GM12878 (cell line): ENCODE results near the gene ZNF600. TPM values are rescaled to one million over a fixed set of nuclear protein-coding genes. Genes with fewer than 3 reads are reported as not detected.
A peak's percentile ranks its signal among the peaks of the same experiment; 100 is the strongest.

Experiments
- DPF2 ChIP-seq: fragments of 450-650 bp; IDR thresholded peaks from 2 replicates; pipeline ENCODE4 v1.6.1; 2017; ENCODE audit warnings: mild to moderate bottlenecking
- EED ChIP-seq: sonication (generic); IDR thresholded peaks from 2 replicates; pipeline ENCODE4 v1.6.1; 2016; ENCODE audit warnings: antibody characterized with exemption, low read depth
- IKZF2 ChIP-seq, 2 experiments: fragments of 450-650 bp; IDR thresholded peaks; 2 replicates each; pipeline ENCODE4 v1.6.1; 2017; ENCODE audit warnings: mild to moderate bottlenecking in 2 of 2, moderate library complexity in 2 of 2
- IRF4 ChIP-seq: IDR thresholded peaks from 2 replicates; pipeline ENCODE4 v1.6.1; 2011; ENCODE audit warnings: low read depth, low read length
- JUND ChIP-seq: IDR thresholded peaks from 2 replicates; pipeline ENCODE4 v1.6.1; 2012; ENCODE audit warnings: low read depth, mild to moderate bottlenecking, low read length, improper control_type of control experiment, moderate library complexity
- KAT2A ChIP-seq: conservative IDR thresholded peaks from 2 replicates; pipeline ENCODE4 v1.6.1; 2011; ENCODE audit warnings: low read depth, low read length; ENCODE audit not compliant: control insufficient read depth
- LARP7 ChIP-seq: fragments of 450-650 bp; IDR thresholded peaks from 2 replicates; pipeline ENCODE4 v1.6.1; 2017; ENCODE audit warnings: mild to moderate bottlenecking
- MXI1 ChIP-seq: fragments of 150-350 bp; IDR thresholded peaks from 2 replicates; pipeline ENCODE4 v1.6.1; 2011; ENCODE audit warnings: low read depth, mild to moderate bottlenecking, inconsistent platforms, low read length, improper control_type of control experiment
- RAD21 ChIP-seq: IDR thresholded peaks from 2 replicates; pipeline ENCODE4 v1.6.1; 2011; ENCODE audit warnings: mild to moderate bottlenecking, low read depth, low read length, moderate library complexity; ENCODE audit not compliant: insufficient read depth
- RELA ChIP-seq: fragments of 450-650 bp; IDR thresholded peaks from 2 replicates; pipeline ENCODE4 v1.8.0; 2014; ENCODE audit warnings: borderline replicate concordance; ENCODE audit not compliant: partially characterized antibody
- RUNX3 ChIP-seq: IDR thresholded peaks from 2 replicates; pipeline ENCODE4 v1.6.1; 2012; ENCODE audit warnings: low read length, inconsistent platforms
- SIX5 ChIP-seq: IDR thresholded peaks from 2 replicates; pipeline ENCODE4 v1.6.1; 2011; ENCODE audit warnings: mild to moderate bottlenecking, low read depth, low read length, moderate library complexity; ENCODE audit not compliant: severe bottlenecking
- SMC3 ChIP-seq: IDR thresholded peaks from 2 replicates; pipeline ENCODE4 v1.6.1; 2011; ENCODE audit warnings: low read length, improper control_type of control experiment, borderline replicate concordance
- STAT1 ChIP-seq: fragments of 450-650 bp; conservative IDR thresholded peaks from 2 replicates; pipeline ENCODE4 v1.6.1; 2014; ENCODE audit warnings: antibody characterized with exemption, mild to moderate bottlenecking
- TCF12 ChIP-seq: IDR thresholded peaks from 2 replicates; pipeline ENCODE4 v1.6.1; 2011; ENCODE audit warnings: low read depth, mild to moderate bottlenecking, low read length
- YY1 ChIP-seq: IDR thresholded peaks from 2 replicates; pipeline ENCODE4 v1.6.1; 2011; ENCODE audit warnings: low read depth, mild to moderate bottlenecking, low read length
- ZBED1 ChIP-seq: IDR thresholded peaks from 2 replicates; pipeline ENCODE4 v1.6.1; 2016; ENCODE audit warnings: borderline replicate concordance
- ZNF274 ChIP-seq: IDR thresholded peaks from one replicate; pipeline ENCODE4 v1.8.0; 2011; ENCODE audit not compliant: insufficient read length, insufficient read depth
- polyA plus RNA-seq, 11 experiments: library from polyadenylated mRNA; depleted of rRNA in 4 of 11; unstranded in 6 of 11; stranded (reverse) in 5 of 11; fragments of >200 nt; fragmentation: Nextera tagmentation in 4 of 11; fragmentation: Illumina TruSeq in 1 of 11; extraction: Ambion mirVana in 4 of 11; extraction: Trizol in 1 of 11; gene quantifications; 1 replicate in 1 of 11; 2 replicates in 10 of 11; pipeline versions ENCODE4 v1.2.1 to v1.2.3, GENCODE V29; 2011 to 2016; ENCODE audit warnings: inconsistent platforms in 2 of 11, missing spikeins in 2 of 11, low read depth in 1 of 11
- total RNA-seq, 4 experiments: library from RNA; depleted of rRNA in 3 of 4; stranded (reverse); fragments of >200 nt in 3 of 4; fragmentation: Illumina TruSeq in 1 of 4; extraction: Trizol in 1 of 4; gene quantifications; 2 replicates each; pipeline versions ENCODE4 v1.2.1 to v1.2.3, GENCODE V29; 2013 to 2021
- TF ChIP-seq, protein P1 (sequence below): IDR thresholded peaks from 2 replicates; pipeline ENCODE4 v1.6.1; 2011; ENCODE audit warnings: low read depth, low read length, improper control_type of control experiment, borderline replicate concordance
- TF ChIP-seq, protein P2 (sequence below): fragments of 450-650 bp; IDR thresholded peaks from 2 replicates; pipeline ENCODE4 v1.6.1; 2018; ENCODE audit warnings: borderline replicate concordance, mild to moderate bottlenecking; ENCODE audit not compliant: partially characterized antibody
- TF ChIP-seq, protein P3 (sequence below): fragments of 150-350 bp; IDR thresholded peaks from 2 replicates; pipeline ENCODE4 v1.6.1; 2016; ENCODE audit warnings: low read depth, low read length
- TF ChIP-seq, protein P4 (sequence below): fragments of 450-650 bp; IDR thresholded peaks from 2 replicates; pipeline ENCODE4 v1.6.1; 2017; ENCODE audit warnings: mild to moderate bottlenecking, low read depth, inconsistent platforms; ENCODE audit not compliant: poor library complexity, severe bottlenecking

ZNF600 gene
- total and polyA plus RNA-seq, 10 of the 15 experiments (the other 5 are each of a cell fraction or from before 2014, with no cell fraction given) = 9.5 to 25.6 (median 11.9) TPM

DNA sequence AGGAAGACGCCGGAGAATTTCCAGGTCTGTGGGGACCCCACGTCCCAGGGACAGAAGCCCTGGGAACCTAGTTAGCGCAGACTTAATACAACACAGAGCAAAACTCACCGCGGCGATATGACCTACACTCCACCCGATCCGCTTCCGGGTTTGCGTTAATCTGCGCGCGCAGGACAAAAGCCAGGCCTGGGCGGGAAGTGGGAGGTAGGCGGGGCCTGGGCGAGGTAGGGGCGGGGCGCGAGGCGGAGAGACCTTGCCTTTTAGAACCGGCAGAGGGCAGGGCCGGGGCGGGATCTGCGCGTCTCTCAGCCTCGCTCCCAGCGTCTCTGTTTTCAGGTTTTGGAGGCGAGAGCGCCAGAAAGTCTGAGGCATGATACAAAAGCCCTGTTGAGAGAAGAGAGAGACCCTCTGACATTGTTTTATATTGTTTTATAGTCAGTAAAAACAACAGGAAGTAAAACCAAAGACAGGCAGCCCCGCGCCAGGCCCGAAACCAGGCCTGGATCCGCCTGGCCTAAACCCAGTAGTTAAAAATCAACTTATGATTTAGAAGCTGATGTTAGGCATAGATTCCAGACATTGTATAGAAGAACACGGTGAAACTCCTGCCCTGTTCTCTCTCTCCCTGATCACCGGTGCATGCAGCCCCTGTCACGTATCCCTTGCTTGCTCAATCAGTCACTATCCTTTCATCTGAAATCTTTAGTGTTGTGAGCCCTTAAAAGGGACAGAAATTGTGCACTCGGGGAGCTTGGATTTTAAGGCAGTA lies 51.5 kb downstream of the ZNF600 start, which contains the start of gene ZNF611 (continued):
- TF ChIP-seq, protein P1, sequence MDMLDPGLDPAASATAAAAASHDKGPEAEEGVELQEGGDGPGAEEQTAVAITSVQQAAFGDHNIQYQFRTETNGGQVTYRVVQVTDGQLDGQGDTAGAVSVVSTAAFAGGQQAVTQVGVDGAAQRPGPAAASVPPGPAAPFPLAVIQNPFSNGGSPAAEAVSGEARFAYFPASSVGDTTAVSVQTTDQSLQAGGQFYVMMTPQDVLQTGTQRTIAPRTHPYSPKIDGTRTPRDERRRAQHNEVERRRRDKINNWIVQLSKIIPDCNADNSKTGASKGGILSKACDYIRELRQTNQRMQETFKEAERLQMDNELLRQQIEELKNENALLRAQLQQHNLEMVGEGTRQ = no peak
- TF ChIP-seq, protein P2, sequence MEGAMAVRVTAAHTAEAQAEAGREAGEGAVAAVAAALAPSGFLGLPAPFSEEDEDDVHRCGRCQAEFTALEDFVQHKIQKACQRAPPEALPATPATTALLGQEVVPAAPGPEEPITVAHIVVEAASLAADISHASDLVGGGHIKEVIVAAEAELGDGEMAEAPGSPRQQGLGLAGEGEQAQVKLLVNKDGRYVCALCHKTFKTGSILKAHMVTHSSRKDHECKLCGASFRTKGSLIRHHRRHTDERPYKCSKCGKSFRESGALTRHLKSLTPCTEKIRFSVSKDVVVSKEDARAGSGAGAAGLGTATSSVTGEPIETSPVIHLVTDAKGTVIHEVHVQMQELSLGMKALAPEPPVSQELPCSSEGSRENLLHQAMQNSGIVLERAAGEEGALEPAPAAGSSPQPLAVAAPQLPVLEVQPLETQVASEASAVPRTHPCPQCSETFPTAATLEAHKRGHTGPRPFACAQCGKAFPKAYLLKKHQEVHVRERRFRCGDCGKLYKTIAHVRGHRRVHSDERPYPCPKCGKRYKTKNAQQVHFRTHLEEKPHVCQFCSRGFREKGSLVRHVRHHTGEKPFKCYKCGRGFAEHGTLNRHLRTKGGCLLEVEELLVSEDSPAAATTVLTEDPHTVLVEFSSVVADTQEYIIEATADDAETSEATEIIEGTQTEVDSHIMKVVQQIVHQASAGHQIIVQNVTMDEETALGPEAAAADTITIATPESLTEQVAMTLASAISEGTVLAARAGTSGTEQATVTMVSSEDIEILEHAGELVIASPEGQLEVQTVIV = peak; percentile 71
- no peak for TF ChIP-seq JUND
- TF ChIP-seq MXI1 = no peak
- peak; percentile 29 for TF ChIP-seq RUNX3
- no peak for TF ChIP-seq DPF2
- TF ChIP-seq STAT1 = no peak
- no peak for TF ChIP-seq RELA
- TF ChIP-seq EED = no peak
- TF ChIP-seq, protein P3, sequence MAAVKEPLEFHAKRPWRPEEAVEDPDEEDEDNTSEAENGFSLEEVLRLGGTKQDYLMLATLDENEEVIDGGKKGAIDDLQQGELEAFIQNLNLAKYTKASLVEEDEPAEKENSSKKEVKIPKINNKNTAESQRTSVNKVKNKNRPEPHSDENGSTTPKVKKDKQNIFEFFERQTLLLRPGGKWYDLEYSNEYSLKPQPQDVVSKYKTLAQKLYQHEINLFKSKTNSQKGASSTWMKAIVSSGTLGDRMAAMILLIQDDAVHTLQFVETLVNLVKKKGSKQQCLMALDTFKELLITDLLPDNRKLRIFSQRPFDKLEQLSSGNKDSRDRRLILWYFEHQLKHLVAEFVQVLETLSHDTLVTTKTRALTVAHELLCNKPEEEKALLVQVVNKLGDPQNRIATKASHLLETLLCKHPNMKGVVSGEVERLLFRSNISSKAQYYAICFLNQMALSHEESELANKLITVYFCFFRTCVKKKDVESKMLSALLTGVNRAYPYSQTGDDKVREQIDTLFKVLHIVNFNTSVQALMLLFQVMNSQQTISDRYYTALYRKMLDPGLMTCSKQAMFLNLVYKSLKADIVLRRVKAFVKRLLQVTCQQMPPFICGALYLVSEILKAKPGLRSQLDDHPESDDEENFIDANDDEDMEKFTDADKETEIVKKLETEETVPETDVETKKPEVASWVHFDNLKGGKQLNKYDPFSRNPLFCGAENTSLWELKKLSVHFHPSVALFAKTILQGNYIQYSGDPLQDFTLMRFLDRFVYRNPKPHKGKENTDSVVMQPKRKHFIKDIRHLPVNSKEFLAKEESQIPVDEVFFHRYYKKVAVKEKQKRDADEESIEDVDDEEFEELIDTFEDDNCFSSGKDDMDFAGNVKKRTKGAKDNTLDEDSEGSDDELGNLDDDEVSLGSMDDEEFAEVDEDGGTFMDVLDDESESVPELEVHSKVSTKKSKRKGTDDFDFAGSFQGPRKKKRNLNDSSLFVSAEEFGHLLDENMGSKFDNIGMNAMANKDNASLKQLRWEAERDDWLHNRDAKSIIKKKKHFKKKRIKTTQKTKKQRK = no peak
- no peak for TF ChIP-seq IRF4
- 0 out of 2 replicates have a peak, but pooled peaks have one; percentile 6 for TF ChIP-seq TCF12
- TF ChIP-seq, protein P4, sequence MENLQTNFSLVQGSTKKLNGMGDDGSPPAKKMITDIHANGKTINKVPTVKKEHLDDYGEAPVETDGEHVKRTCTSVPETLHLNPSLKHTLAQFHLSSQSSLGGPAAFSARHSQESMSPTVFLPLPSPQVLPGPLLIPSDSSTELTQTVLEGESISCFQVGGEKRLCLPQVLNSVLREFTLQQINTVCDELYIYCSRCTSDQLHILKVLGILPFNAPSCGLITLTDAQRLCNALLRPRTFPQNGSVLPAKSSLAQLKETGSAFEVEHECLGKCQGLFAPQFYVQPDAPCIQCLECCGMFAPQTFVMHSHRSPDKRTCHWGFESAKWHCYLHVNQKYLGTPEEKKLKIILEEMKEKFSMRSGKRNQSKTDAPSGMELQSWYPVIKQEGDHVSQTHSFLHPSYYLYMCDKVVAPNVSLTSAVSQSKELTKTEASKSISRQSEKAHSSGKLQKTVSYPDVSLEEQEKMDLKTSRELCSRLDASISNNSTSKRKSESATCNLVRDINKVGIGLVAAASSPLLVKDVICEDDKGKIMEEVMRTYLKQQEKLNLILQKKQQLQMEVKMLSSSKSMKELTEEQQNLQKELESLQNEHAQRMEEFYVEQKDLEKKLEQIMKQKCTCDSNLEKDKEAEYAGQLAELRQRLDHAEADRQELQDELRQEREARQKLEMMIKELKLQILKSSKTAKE = no peak
- no peak for TF ChIP-seq ZNF274
- TF ChIP-seq YY1 = 0 out of 2 replicates have a peak, but pooled peaks have one; percentile 7
- no peak for TF ChIP-seq ZBED1
- TF ChIP-seq LARP7 = no peak
- no peak for TF ChIP-seq IKZF2 (IDR thresholded peaks at IDR 0.05)
- peak; percentile 11; the same call in 1 of the 2 replicates for TF ChIP-seq SMC3
- no peak for TF ChIP-seq SIX5
- TF ChIP-seq KAT2A = no peak
- no peak for TF ChIP-seq RAD21
